BLaER1 (cell line): ENCODE results near the gene LRCH3.

ENCODE experiments used
- H3K27ac ChIP-seq: shearing (Covaris generic); formaldehyde crosslinking; 2 replicates; pipeline ENCODE4 v1.8.1; 2022
- H3K27me3 ChIP-seq: shearing (Covaris generic); formaldehyde crosslinking; 2 replicates; pipeline ENCODE4 v1.8.1; 2022
- H3K36me3 ChIP-seq: shearing (Covaris generic); formaldehyde crosslinking; 2 replicates; pipeline ENCODE4 v1.8.1; 2022
- H3K4me1 ChIP-seq: shearing (Covaris generic); formaldehyde crosslinking; 2 replicates; pipeline ENCODE4 v1.8.1; 2022
- H3K4me2 ChIP-seq: shearing (Covaris generic); formaldehyde crosslinking; 2 replicates; pipeline ENCODE4 v1.8.1; 2022
- H3K4me3 ChIP-seq: shearing (Covaris generic); formaldehyde crosslinking; 2 replicates; pipeline ENCODE4 v1.8.1; 2022
- H3K9ac ChIP-seq: shearing (Covaris generic); formaldehyde crosslinking; 2 replicates; pipeline ENCODE4 v1.8.1; 2022
- H3K9me3 ChIP-seq: shearing (Covaris generic); formaldehyde crosslinking; 2 replicates; pipeline ENCODE4 v1.8.1; 2022
- H4K20me1 ChIP-seq: shearing (Covaris generic); formaldehyde crosslinking; 2 replicates; pipeline ENCODE4 v1.8.1; 2022
- Cebpa-rat ChIP-seq: shearing (Covaris generic); IDR thresholded peaks from 2 replicates; pipeline ENCODE4 v1.8.1; 2022

Gene LRCH3

DNA sequence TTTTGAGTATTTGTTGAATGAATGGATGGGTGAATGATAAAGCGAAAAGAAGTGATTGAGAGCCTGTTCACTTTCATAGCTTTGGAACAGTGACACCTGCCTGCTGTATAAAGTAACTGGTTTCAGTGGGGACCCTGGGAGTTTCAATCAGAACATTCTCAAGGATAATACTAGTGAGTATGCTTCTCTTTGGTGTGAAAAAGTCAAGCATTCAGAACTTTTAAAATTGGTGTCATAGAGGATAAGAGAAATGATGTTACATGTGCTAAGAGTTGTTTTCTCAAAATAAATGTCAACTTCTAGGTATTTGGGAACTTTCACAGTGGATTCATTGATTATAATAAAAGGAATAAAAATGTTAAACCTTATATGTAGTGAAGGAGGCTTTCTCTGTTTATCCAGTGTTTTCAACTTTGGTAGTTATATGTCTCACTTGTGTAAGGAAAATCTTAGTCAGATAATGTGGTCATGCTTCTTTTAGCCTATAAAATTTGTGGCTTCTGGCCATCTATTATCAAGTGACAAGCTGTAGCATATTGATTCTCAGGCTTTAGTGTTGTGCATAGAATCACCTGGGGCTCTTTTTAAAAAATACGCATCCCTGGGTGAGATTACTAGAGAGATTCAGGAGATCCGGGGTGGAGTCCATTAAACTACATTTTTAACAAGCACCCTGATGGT, 11.9 kb downstream of the LRCH3 start:
- no peak for TF ChIP-seq Cebpa-rat
- no peaks in the 10 kb centered on the region for H3K9me3 ChIP-seq
- no peak overlapping the region for H3K9ac ChIP-seq
- H3K4me1 ChIP-seq = peaks cover 25% of the 10 kb centered on the region
- H3K4me3 ChIP-seq = no peak overlapping the region
- H3K4me2 ChIP-seq = no peak overlapping the region
- H3K36me3 ChIP-seq = peaks cover 24% of the 10 kb centered on the region
- peaks cover 88% of the 10 kb centered on the region for H4K20me1 ChIP-seq
- H3K27me3 ChIP-seq = no peaks in the 10 kb centered on the region
- no peak overlapping the region for H3K27ac ChIP-seq

DNA sequence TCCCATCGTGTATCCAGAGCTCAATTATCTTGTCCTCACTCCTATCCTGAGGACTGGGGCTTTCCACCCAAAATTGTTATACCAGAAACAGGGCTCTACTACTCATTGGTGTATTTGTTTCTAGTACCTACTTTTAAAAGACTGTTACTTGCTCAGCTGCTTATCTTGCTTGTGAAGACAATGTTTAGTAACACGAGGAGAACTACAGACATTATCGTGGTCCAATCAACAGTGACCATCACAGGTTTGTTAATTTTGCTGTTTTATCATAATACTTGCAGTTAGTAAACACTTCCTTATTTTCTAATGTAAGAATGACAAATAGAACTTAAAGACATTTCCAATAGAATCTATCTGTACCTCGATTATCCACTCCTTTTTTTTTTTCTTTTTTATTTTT, 13.5 kb downstream of the LRCH3 start:
- Histone ChIP-seq H3K4me2 (no peak overlapping the region), H3K4me1 (peaks cover 23% of the 10 kb centered on the region), H3K9ac (no peak overlapping the region), H3K9me3 (no peaks in the 10 kb centered on the region), H3K36me3 (peaks cover 29% of the 10 kb centered on the region), H4K20me1 (peaks cover 88% of the 10 kb centered on the region), H3K27ac (no peak overlapping the region), H3K4me3 (no peak overlapping the region), H3K27me3 (no peaks in the 10 kb centered on the region)
- TF ChIP-seq Cebpa-rat = no peak

DNA sequence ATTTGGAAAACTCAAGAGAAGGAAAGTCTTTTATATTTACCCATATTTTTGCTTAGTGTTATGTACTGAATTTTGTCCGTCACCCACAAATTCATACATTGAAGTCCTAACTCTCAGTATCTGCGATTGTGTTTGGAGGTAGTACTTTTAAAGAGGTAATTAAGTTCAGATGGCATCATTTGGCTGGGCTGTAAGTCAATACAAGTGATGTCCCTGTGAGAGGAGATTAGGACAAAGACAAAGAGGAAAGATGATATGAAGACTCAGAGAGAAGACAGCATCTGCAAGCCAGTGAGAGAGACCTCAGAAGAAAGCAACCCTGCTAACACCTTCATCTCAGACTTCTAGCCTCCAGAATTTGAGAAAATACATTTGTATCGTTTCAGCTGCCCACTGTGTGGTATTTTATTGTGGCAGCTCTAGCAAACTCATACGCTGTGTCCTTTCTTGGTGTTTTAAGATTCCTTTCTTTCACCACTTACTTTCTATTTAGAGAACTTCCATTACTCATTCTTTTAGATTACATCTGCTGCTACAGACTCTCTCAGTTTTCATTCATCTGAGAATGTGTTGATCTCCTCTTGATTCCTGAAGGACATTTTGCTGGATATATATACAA, 17.0 kb downstream of the LRCH3 start:
- no peaks in the 10 kb centered on the region for H3K9me3 ChIP-seq
- no peak for TF ChIP-seq Cebpa-rat
- no peak overlapping the region for H3K27ac ChIP-seq
- H3K9ac ChIP-seq = no peak overlapping the region
- H3K36me3 ChIP-seq = peaks cover 36% of the 10 kb centered on the region
- peaks cover 16% of the 10 kb centered on the region for H3K4me1 ChIP-seq
- no peak overlapping the region for H3K4me2 ChIP-seq
- no peak overlapping the region for H3K4me3 ChIP-seq
- peaks cover 70% of the 10 kb centered on the region for H4K20me1 ChIP-seq
- H3K27me3 ChIP-seq = no peaks in the 10 kb centered on the region

DNA sequence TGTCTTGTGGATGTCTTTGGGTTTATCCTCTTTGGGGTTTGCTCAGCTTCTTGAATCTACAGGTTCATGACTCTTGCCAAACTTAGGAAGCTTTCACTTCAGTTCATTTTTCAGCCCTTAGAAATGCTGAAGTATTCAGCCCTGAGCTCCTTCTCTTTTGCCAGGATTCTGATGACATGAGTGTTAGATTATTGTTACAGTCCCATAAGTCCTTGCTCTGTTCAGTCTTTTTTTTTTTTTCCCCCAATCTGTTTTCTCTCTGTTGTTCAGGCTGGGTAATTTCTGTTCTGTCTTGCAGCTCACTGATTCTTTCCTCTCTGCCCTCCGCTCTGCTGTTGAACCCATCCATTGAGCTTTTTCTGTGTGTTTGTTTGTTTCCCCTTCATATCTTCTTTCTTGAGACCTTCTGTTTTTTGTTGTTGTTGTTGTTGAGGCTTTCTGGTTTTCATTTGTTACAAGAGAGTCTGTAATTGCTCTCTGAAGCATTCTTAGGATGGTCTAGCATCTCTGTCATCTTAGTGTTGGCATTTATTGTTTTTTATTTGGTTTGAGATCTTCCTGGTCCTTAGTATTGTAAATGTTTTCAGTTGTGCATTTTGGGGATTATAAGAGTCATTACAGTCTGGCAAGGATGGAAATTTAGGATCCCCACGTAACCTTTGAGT, 18.4 kb downstream of the LRCH3 start:
- Histone ChIP-seq H3K9ac (no peak overlapping the region), H3K36me3 (peaks cover 36% of the 10 kb centered on the region), H3K27ac (no peak overlapping the region), H3K4me3 (no peak overlapping the region), H4K20me1 (peaks cover 65% of the 10 kb centered on the region), H3K27me3 (no peaks in the 10 kb centered on the region), H3K4me2 (no peak overlapping the region), H3K4me1 (peaks cover 16% of the 10 kb centered on the region), H3K9me3 (0 out of 2 replicates have a peak, but pooled peaks cover 9% of the 10 kb centered on the region)
- no peak for TF ChIP-seq Cebpa-rat

DNA sequence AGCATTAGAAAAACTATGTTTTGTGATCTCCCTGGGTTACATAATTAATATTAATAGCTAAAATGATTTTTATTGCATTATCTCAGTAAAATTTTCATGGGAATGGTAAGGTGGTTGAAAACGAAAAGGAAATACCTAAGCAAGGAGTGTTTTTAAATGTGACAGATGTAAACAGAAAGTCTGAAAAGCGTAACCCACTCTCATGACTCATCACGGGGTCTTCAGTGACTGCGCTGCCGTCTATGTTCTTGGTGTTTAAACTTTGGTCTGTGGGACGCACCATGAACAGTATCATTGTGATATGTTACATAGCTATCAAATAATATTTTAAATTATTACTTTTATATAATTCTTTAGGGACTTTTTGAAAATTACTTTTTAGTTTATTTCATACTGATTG, 19.8 kb downstream of the LRCH3 start:
- H3K4me2 ChIP-seq = no peak overlapping the region
- no peak overlapping the region for H3K4me3 ChIP-seq
- H3K9me3 ChIP-seq = 0 out of 2 replicates have a peak, but pooled peaks cover 9% of the 10 kb centered on the region
- TF ChIP-seq Cebpa-rat = no peak
- H4K20me1 ChIP-seq = peaks cover 65% of the 10 kb centered on the region
- peaks cover 16% of the 10 kb centered on the region for H3K4me1 ChIP-seq
- peaks cover 30% of the 10 kb centered on the region for H3K36me3 ChIP-seq
- H3K27me3 ChIP-seq = no peaks in the 10 kb centered on the region
- no peak overlapping the region for H3K9ac ChIP-seq
- H3K27ac ChIP-seq = no peak overlapping the region

DNA sequence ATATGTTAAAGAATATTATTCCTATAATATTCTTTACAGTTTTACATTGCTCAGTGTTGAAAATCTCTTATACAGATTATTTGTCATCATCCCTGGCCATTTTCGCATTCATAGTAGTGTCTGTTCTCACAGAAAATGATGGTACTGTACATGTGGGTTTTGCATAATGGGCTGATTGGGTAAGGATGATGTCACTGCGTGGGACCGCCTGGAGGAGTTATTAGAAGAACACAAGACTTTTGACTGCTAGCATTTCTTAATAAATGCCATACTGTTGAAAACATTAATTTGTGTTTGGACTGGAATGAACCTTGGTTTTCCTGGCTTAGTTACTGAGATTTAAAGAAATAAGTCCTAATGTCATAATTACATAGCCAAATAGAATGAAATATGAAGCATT, 20.3 kb downstream of the LRCH3 start:
- H3K4me2 ChIP-seq = no peak overlapping the region
- H3K27me3 ChIP-seq = no peaks in the 10 kb centered on the region
- peaks cover 16% of the 10 kb centered on the region for H3K4me1 ChIP-seq
- H3K36me3 ChIP-seq = peaks cover 28% of the 10 kb centered on the region
- no peak overlapping the region for H3K4me3 ChIP-seq
- 0 out of 2 replicates have a peak, but pooled peaks cover 9% of the 10 kb centered on the region for H3K9me3 ChIP-seq
- TF ChIP-seq Cebpa-rat = no peak
- peaks cover 65% of the 10 kb centered on the region for H4K20me1 ChIP-seq
- H3K9ac ChIP-seq = no peak overlapping the region
- no peak overlapping the region for H3K27ac ChIP-seq

DNA sequence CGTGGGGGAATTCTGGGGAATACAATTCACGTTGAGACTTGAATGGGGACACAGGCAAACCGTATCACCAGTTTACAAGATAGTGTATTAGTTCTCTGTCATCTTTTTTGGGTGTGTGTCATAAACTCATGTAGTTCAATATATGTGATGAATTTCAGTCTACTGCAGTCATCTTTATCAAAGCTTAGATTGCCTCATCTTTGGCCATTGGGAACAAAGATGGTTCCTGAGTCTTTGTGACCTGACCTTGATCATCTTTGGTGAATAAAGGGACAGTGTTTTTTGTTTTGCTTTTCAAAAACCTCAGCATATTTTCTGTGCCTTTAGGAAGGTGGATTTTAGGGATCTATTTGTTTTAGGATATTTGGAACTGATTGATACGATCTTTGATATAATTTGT, 23.3 kb downstream of the LRCH3 start:
- Histone ChIP-seq H3K9ac (no peak overlapping the region), H3K9me3 (0 out of 2 replicates have a peak, but pooled peaks cover 9% of the 10 kb centered on the region), H3K27me3 (no peaks in the 10 kb centered on the region), H3K4me3 (no peak overlapping the region), H4K20me1 (peaks cover 37% of the 10 kb centered on the region), H3K4me2 (no peak overlapping the region), H3K36me3 (peaks cover 19% of the 10 kb centered on the region), H3K27ac (no peak overlapping the region), H3K4me1 (peaks cover 4% of the 10 kb centered on the region)
- TF ChIP-seq Cebpa-rat = no peak

DNA sequence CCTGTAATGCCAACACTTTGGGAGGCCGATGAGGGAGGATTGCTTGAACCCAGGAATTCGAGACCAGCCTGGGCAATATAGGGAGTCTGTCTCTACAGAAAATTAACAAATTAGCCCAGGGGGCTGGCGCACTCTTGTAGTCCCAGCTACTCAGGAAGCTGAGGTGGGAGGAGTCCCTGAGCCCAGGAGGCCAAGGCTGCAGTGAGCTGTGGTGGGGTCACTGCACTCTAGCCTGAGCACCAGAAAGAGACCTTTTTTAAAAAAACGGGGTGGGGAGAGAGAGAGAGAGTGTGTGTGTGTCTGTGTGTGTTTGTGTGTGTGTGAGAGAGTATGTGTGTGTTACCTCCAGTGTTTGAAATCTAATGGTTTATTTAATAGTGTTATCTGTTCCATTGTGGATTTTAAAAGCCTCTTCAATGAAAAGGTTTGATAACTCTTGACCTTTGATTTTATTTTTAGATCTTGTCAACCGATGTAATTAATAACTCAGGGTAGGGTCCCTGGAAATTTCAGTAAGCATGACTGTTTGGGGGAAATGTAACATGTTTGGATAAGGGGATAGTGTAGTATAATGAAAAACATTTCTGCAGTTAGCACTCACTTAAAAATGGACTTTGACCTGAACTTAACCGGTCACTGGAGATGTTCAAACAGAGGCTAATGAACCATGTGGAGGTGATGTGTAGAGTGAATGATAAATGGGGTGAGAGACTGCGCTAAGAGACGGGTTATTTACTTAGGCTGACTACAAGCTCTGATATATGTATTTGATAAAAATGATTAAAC, 29.7 kb downstream of the LRCH3 start:
- Histone ChIP-seq H3K4me1 (no peaks in the 10 kb centered on the region), H3K27me3 (no peaks in the 10 kb centered on the region), H3K27ac (no peak overlapping the region), H3K9ac (no peak overlapping the region), H3K4me3 (no peak overlapping the region), H3K4me2 (no peak overlapping the region), H4K20me1 (peaks cover 4% of the 10 kb centered on the region; the same call in 1 of the 2 replicates), H3K36me3 (peaks cover 52% of the 10 kb centered on the region), H3K9me3 (no peaks in the 10 kb centered on the region)
- TF ChIP-seq Cebpa-rat = no peak

DNA sequence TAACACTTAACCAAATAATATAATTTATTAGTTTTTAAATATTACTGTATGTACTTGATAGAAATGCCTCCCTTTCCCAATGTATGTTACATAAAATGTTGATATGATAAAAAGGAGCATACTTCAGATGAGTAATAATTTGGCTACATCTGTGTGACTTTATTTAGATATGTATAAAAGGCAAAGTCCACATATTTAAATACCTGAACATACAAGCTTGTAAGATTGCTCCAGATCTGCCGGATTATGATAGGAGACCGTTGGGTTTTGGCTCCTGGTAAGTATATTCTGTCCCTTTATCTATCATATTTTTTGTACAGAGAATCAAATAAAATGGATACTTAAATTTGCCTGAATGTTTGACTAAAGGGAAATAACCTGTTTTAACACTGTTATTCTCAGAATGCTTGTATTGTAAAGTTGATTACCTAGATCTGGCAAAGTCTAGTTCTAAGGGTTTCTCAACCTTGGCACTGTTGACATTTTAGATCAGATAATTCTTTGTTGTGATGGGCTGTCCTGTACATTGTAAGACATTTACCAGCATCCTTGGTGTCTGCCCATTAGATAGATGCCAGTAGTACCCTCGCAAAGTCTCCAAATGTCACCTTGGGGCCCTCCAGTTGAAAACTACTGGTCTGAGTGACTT, 38.5 kb downstream of the LRCH3 start:
- peaks cover 81% of the 10 kb centered on the region for H3K36me3 ChIP-seq

More for the DNA sequence above, 38.5 kb downstream of the LRCH3 start:
- no peak overlapping the region for H3K4me3 ChIP-seq
- H3K9me3 ChIP-seq = no peaks in the 10 kb centered on the region
- no peaks in the 10 kb centered on the region for H3K27me3 ChIP-seq
- no peaks in the 10 kb centered on the region for H3K4me1 ChIP-seq
- no peak overlapping the region for H3K9ac ChIP-seq
- no peak overlapping the region for H3K4me2 ChIP-seq
- TF ChIP-seq Cebpa-rat = no peak
- H4K20me1 ChIP-seq = no peaks in the 10 kb centered on the region
- H3K27ac ChIP-seq = no peak overlapping the region
